GM21619 (cell line): ENCODE measurements around the gene ADAMTS13.
A peak's percentile ranks its signal among the peaks of the same experiment; 100 is the strongest.
"Not testable (repeated sequence)": the region's sequence is repeated elsewhere in the genome, so short reads cannot be mapped to it uniquely, and the experiment has no call there.

ENCODE experiments used
- ATAC-seq: cut with Tn5 transposase; IDR thresholded peaks from one replicate; pipeline ENCODE4 v1.9.1; 2021; ENCODE audit not compliant: unreplicated experiment

Gene ADAMTS13

DNA sequence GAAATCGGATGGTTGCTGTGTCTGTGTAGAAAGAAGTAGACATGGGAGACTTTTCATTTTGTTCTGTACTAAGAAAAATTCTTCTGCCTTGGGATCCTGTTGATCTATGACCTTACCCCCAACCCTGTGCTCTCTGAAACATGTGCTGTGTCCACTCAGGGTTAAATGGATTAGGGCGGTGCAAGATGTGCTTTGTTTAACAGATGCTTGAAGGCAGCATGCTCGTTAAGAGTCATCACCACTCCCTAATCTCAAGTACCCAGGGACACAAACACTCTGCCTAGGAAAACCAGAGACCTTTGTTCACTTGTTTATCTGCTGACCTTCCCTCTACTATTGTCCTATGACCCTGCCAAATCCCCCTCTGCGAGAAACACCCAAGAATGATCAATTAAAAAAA, 30.7 kb upstream of the ADAMTS13 start:
- ATAC-seq, result not testable (repeated sequence)

GRCh38 chr9:133392308-133392707, 29.9 kb upstream of the ADAMTS13 start:
- ATAC-seq, result not testable (repeated sequence)

GRCh38 chr9:133393399-133393798, 28.8 kb upstream of the ADAMTS13 start:
- ATAC-seq, result no peak

DNA sequence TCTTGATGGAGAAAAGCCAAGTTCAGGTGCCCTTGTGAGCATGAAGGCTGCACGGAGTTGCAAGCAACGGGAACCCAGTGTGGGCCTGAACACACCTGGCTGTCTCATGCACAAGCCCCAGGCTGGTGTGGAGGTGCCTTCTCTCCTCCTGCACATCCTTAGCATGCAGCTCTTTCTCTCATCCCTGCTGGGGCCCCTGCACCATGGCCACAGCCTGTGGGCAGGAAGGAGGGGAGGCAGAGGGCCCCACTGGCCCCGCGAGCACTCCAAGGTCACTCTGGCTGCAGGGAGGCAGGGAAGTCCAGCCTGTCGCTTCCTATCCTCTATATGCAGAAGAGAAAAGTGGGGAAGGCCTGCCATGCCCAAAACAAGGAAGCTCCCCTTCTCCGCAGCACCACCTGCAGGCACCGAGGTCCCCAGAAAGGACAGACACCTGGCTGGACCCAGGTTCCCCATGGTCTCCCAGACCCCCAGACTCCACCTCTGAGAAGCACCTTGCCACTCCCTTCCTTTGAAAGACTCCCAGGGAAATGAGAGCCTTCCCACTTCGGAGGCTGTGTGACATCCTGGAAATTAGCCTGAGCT, 27.4 kb upstream of the ADAMTS13 start:
- no peak for ATAC-seq

- no peak for ATAC-seq
Measured at GRCh38 chr9:133396952-133397351, 25.2 kb upstream of the ADAMTS13 start.

DNA sequence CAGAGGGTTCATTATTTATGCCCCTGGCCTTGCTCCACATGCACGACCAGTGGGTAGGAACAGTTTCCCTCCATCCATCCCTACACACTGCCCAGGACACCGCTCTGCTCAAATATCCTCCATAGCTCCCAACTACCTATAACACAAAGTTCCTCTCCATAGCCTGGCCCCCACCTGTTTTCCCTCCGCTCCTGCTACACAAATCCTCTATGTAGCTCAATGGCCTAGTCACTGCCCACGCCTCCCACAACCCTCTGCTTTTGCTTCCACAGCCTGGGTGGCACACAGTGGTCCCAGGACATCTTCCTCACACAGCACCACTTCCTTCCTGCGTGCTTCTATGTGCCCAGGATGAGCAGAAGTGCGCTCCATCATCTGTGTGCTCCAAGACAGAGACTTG, 24.8 kb upstream of the ADAMTS13 start:
- no peak for ATAC-seq

GRCh38 chr9:133397895-133398294, 24.3 kb upstream of the ADAMTS13 start:
- ATAC-seq, result no peak

- no peak for ATAC-seq
Measured at GRCh38 chr9:133400292-133400691, 21.9 kb upstream of the ADAMTS13 start.

- no peak for ATAC-seq
Measured at GRCh38 chr9:133401588-133401987, 20.6 kb upstream of the ADAMTS13 start.

- ATAC-seq, result no peak
Measured at GRCh38 chr9:133402689-133403088, 19.5 kb upstream of the ADAMTS13 start.

DNA sequence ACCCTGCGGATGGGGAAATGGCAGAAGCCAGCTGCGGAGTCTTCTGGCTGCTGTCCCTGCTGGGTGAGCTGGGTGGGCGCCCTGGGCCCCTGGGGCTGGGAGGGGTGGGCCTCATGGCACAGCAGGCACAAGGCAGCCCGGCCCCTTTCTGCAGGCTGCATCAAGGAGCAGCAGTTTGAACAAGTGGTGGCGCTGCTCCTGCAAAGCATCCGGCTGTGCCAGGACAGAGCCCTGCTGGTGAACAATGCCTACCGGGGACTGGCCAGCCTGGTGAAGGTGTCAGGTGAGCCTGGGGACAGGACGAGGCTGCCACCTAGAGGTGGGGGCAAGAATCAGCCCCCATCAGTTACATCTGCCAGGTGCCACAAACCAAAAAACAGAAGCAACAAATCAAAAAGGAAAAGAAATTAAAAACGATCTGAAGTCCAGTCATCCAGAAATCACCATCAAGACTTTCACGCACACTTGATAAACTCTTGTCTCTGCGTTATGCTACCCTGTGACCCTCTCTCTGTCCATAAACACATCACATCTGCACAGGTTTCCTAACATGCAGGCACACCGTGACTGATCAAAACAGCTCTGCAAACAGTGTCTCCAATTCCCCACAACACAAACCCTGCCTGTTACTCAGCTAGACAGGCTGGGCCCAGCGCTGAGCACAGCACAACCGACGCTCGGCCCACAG, 18.3 kb upstream of the ADAMTS13 start:
- ATAC-seq, result no peak

DNA sequence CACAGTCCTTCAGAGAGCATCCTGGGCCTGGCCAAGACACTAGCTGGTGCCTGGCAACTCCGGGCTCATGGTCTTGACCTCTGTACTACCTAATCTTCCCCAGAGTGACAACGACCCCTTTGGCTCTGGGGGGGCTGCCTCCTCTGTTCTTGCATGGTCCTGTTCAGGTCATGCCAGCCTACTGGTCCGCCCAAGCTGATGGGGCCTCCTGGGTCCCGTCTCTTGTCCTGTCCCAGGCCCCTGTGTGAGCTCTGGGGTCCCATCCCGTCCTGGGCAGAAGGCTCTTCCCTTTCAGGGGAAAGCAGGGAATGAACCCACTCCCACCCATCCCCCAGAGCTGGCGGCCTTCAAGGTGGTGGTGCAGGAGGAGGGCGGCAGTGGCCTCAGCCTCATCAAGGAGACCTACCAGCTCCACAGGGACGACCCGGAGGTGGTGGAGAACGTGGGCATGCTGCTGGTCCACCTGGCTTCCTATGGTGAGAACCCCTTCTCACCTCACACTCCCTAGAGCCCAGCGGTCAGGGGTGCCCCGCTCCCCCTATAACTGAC, 17.6 kb upstream of the ADAMTS13 start:
- no peak for ATAC-seq

- no peak for ATAC-seq
Measured at GRCh38 chr9:133405508-133406438, 16.4 kb upstream of the ADAMTS13 start.

DNA sequence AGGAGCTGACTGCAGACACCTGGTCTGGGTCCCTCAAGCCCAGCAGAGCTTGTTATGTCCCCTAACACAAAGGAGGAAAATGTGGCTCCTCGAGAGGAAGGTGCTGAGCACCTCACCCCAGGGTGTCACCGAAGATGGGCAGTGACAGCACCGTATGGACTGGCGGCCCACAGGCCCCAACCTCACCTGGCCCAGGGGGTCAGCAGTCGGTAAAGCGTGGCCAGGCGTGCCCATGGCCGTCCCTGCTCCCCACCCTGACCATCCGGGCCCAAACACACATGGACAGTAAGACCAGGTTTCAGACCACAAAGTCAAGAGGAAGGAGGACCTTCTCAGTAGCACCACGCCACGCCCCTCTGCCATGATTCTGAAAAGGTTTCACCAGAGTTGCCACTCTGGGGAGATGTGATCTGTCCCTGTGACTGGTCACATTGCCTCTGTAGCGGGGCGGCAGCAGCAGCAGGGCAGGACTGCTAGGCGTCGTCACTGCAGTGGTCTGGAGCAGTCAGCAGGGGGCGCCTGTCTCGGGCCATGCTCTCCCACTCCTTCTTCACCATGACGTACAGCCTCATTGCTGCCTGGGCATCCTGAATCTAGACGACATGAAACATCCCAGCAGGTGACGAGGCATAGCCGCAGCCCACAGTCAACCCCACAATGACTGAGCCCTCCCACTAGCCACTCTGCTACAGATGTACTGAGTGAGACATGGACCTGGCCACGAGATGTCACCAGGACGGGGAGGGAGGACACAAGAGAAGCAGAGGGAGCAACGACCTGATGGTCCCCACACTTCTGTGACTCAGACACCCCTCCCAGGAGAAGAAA, 15.5 kb upstream of the ADAMTS13 start:
- peak; percentile 65 for ATAC-seq

- no peak for ATAC-seq
Measured at GRCh38 chr9:133408042-133408441, 14.1 kb upstream of the ADAMTS13 start.

GRCh38 chr9:133415170-133415569, 7.0 kb upstream of the ADAMTS13 start:
- no peak for ATAC-seq

DNA sequence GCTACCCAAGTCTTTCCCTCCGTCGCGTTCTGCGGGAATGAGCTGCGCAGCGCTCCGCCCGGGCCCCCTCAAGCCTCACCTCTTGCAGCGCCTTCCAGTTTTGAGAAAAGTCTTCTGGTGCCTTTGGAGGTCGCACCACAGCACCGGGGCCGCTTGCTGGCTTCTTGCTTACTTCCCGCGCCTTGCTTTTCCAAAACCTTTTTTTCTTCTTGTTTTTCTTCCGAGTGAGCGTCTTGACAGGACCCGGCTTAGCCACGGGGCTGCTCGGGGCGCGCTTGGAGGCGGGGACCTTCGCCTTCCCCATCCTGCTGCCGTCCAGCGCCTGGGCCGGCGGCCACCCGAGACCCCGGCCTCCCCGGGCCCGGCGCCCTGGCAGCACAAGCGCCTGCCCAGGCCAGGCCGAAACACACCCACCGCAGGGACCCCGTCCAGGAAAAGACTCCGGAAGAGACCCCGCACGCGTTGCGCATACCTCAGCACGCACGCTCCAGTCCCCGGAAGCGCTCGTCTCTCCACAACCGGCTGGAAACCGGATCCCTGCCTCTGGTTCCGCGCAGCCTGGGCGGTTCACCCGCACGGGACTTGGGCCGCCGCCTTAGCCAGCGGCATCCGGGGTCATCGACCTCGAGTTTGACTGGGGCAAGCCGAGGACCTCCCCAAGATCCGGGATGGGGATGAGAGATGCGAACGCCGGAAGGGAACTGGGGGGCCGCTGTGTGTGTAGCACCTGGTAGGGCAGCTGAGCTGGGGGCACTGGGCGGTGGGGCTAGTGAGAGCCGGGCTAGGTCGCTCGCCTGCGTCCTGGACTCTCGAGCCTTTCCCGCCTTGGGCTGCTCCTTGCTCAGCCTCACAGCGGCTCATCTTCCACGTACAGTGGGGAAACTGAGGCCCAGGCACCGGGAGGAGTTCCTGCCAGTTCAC, 4.4 kb upstream of the ADAMTS13 start, which contains the start of gene REXO4:
REXO4 (minus strand) TSS at position 470 of the 921 bp plus-strand sequence; CDS start at position 304, 166 bp downstream.
- ATAC-seq, result peak; percentile 69

GRCh38 chr9:133419005-133419404, 3.2 kb upstream of the ADAMTS13 start:
- no peak for ATAC-seq

DNA sequence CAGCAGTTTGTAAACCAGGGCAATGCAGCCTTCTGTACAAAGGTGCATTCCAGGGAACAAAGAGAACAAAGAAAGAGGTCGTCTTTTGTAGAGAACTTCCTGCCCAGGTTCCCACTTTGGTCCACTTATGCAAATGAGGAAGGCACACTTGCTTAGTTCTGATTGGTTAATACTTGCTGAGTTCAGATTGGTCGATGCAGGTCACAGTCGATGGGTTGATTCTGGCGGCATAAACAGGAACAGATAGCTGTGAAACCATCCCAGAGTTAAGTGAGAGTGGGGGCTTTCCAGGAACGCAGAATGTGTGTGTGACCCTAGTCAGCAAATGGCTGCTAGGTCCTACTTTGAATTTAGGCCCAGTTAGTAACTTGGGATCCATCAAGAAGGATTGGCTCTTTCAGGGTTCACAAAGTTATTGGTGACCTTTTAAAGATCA, 1.8 kb upstream of the ADAMTS13 start:
- ATAC-seq, result no peak
